HuH-7.5 (cell line): ENCODE data around the gene OGFOD3.
A peak's percentile ranks its signal among the peaks of the same experiment; 100 is the strongest.
"Not testable (repeated sequence)": the region's sequence is repeated elsewhere in the genome, so short reads cannot be mapped to it uniquely, and the experiment has no call there.

Experiments used
- DNase-seq: peaks from one replicate; pipeline ENCODE4 v3.0.0; 2011; ENCODE audit warnings: low spot score

OGFOD3 gene

GRCh38 chr17:82373072-82373452 lies 45.3 kb downstream of the OGFOD3 start:
- not testable (repeated sequence) for DNase-seq

GRCh38 chr17:82372249-82373071 lies 45.9 kb downstream of the OGFOD3 start:
- DNase-seq = peak; percentile 68

GRCh38 chr17:82371333-82372248 lies 46.8 kb downstream of the OGFOD3 start, which contains the start of gene UTS2R:
TSS of gene UTS2R (plus strand) at chr17:82371765. CDS start at chr17:82374325, 2,560 bp downstream.
- peak; percentile 61 for DNase-seq

GRCh38 chr17:82370471-82371332 lies 47.7 kb downstream of the OGFOD3 start:
- no peak for DNase-seq

GRCh38 chr17:82369211-82369610 lies 49.2 kb downstream of the OGFOD3 start:
- no peak for DNase-seq

- peak; percentile 54 for DNase-seq
These were observed 50.5 kb downstream of the OGFOD3 start for GRCh38 chr17:82367724-82368524.

GRCh38 chr17:82366749-82367148 lies 51.6 kb downstream of the OGFOD3 start:
- no peak for DNase-seq

GRCh38 chr17:82365606-82366295 lies 52.6 kb downstream of the OGFOD3 start:
- DNase-seq = no peak

GRCh38 chr17:82361885-82362633 lies 56.3 kb downstream of the OGFOD3 start:
- no peak for DNase-seq

- not testable (repeated sequence) for DNase-seq
These were observed 58.8 kb downstream of the OGFOD3 start for GRCh38 chr17:82359451-82360074.

GRCh38 chr17:82358465-82359350 lies 59.7 kb downstream of the OGFOD3 start, which contains the start of gene TEX19:
TSS of gene TEX19 (plus strand) at chr17:82359247. CDS start at chr17:82362151, 2,904 bp downstream.
- DNase-seq = no peak

- DNase-seq = no peak
These were observed 61.0 kb downstream of the OGFOD3 start for GRCh38 chr17:82357394-82357793.

- no peak for DNase-seq
These were observed 61.5 kb downstream of the OGFOD3 start for GRCh38 chr17:82356845-82357355.

GRCh38 chr17:82355770-82356427 lies 62.5 kb downstream of the OGFOD3 start:
- DNase-seq = no peak

GRCh38 chr17:82354804-82355308 lies 63.5 kb downstream of the OGFOD3 start:
- DNase-seq = no peak

GRCh38 chr17:82353484-82353883 lies 64.9 kb downstream of the OGFOD3 start:
- DNase-seq = no peak
